Measurements from ENCODE around the gene APRT. TPM values are rescaled to one million over a fixed set of nuclear protein-coding genes. Genes with fewer than 3 reads are reported as not detected.

APRT gene
- polyA plus RNA-seq, 1 experiment = 66.8 TPM

DNA sequence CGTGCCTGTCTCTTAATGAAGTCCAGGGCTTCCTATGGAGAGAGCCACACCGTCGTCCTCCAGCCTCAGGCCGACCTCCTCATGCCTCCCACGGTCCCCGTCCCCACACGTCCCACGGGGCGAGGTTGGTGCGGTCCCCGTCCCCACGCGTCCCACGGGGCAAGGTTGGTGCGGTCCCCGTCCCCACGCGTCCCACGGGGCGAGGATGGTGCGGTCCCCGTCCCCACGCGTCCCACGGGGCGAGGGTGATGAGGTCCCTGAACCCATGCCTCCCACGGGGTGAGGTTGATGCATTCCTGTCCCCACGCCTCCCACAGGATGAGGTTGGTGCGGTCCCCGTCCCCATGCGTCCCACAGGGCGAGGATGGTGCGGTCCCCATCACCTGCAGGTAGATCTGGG, 24.1 kb upstream of the APRT start:
- TF ChIP-seq, protein P1, sequence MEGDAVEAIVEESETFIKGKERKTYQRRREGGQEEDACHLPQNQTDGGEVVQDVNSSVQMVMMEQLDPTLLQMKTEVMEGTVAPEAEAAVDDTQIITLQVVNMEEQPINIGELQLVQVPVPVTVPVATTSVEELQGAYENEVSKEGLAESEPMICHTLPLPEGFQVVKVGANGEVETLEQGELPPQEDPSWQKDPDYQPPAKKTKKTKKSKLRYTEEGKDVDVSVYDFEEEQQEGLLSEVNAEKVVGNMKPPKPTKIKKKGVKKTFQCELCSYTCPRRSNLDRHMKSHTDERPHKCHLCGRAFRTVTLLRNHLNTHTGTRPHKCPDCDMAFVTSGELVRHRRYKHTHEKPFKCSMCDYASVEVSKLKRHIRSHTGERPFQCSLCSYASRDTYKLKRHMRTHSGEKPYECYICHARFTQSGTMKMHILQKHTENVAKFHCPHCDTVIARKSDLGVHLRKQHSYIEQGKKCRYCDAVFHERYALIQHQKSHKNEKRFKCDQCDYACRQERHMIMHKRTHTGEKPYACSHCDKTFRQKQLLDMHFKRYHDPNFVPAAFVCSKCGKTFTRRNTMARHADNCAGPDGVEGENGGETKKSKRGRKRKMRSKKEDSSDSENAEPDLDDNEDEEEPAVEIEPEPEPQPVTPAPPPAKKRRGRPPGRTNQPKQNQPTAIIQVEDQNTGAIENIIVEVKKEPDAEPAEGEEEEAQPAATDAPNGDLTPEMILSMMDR (IDR thresholded peaks at IDR 0.05; ENCODE audit: low read depth, low read length) = no peak
- ChIA-PET CTCF (no interaction called here), POLR2A (no interaction called here)
- Histone ChIP-seq H3K9me3 (ENCODE audit: control insufficient read depth, insufficient read depth, low read length) (no peaks in the 10 kb centered on the region), H3K4me3 (ENCODE audit: low read depth, low read length) (no peak overlapping the region), H3K27me3 (ENCODE audit: control insufficient read depth, insufficient read depth, low read length) (no peaks in the 10 kb centered on the region), H3K27ac (ENCODE audit: low read depth, low read length) (no peak overlapping the region)
- no peak for DNase-seq (ENCODE audit: low read depth, low spot score)

DNA sequence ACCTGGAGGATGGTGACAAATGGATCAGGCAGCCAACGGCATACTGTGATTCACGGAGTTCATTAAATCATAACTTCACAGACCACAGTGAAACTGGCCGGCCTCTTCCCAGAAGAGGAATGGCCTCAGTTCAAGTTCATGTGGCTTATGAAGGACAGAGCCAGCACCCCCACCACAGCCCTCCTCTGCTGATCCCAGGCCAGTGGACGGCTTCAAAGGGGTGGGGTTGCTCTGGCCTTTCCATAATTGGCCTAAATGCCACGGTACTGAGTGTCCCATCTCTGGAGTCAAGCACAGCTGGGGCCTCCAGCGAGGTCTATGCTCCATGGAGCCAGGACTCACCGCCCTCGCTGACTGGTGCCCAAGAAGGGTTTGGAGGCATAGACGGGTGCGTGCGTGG, 23.7 kb upstream of the APRT start:
- TF ChIP-seq, protein P1 (IDR thresholded peaks at IDR 0.05; ENCODE audit: low read depth, low read length) = no peak
- Histone ChIP-seq H3K27ac (ENCODE audit: low read depth, low read length) (no peak overlapping the region), H3K27me3 (ENCODE audit: control insufficient read depth, insufficient read depth, low read length) (no peaks in the 10 kb centered on the region), H3K9me3 (ENCODE audit: control insufficient read depth, insufficient read depth, low read length) (no peaks in the 10 kb centered on the region), H3K4me3 (ENCODE audit: low read depth, low read length) (no peak overlapping the region)
- POLR2A ChIA-PET = no interaction called here
- DNase-seq (ENCODE audit: low read depth, low spot score) = no peak
- CTCF ChIA-PET = no interaction called here

DNA sequence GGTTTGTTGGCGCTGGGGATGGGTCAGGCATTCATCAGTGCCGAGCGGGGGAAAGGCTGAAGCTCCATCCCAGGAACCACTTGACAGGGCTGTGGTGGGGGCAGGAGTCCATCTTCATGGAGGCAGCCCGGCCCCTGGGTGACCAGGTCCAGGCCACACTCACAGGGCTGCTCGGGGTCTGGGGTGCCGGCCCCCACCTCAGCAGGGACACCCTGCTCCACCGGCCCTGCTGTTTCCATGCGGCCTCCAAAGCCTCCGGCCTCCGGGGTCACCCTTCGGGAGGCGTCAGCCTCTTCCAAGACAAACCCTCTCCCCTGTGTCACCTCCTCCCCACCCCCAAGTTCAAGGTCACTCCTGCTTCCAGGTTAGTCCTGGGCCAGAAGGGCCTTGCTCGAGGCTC, 22.9 kb upstream of the APRT start:
- DNase-seq (ENCODE audit: low read depth, low spot score) = no peak
- Histone ChIP-seq H3K27ac (ENCODE audit: low read depth, low read length) (no peak overlapping the region), H3K4me3 (ENCODE audit: low read depth, low read length) (no peak overlapping the region), H3K27me3 (ENCODE audit: control insufficient read depth, insufficient read depth, low read length) (no peaks in the 10 kb centered on the region), H3K9me3 (ENCODE audit: control insufficient read depth, insufficient read depth, low read length) (no peaks in the 10 kb centered on the region)
- CTCF ChIA-PET = no interaction called here
- POLR2A ChIA-PET = no interaction called here
- TF ChIP-seq, protein P1 (IDR thresholded peaks at IDR 0.05; ENCODE audit: low read depth, low read length) = no peak

DNA sequence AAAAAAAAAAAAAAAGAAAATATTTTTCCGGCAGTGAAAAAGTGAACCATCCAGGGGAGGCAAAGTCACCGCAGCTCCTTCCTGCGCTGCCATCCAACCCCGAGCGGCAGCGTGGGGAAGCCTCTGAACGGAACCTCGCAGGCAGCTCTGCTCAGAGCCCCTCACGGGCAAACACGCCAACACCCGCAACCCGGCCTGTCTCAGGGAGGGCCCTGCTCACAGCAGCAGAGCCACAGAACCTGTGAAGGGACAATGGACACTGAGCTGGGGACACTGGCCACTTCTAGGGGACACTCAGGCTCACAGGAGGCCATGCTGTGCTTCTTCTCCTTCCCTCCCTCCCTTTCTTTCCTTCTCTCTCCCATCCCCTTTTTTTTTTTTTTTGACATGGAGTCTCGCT, 21.4 kb upstream of the APRT start:
- no peak overlapping the region for H3K27ac ChIP-seq (ENCODE audit: low read depth, low read length)
- ChIA-PET POLR2A (interaction anchor here (0.6 kb wide), 1 partner anchor 46 kb away, joined by 4 read pairs; no protein-coding TSS in a partner anchor), CTCF (no interaction called here)
- no peak for DNase-seq (ENCODE audit: low read depth, low spot score)
- H3K4me3 ChIP-seq (ENCODE audit: low read depth, low read length) = no peak overlapping the region
- H3K27me3 ChIP-seq (ENCODE audit: control insufficient read depth, insufficient read depth, low read length) = no peaks in the 10 kb centered on the region
- no peaks in the 10 kb centered on the region for H3K9me3 ChIP-seq (ENCODE audit: control insufficient read depth, insufficient read depth, low read length)
- TF ChIP-seq, protein P1 (IDR thresholded peaks at IDR 0.05; ENCODE audit: low read depth, low read length) = no peak

DNA sequence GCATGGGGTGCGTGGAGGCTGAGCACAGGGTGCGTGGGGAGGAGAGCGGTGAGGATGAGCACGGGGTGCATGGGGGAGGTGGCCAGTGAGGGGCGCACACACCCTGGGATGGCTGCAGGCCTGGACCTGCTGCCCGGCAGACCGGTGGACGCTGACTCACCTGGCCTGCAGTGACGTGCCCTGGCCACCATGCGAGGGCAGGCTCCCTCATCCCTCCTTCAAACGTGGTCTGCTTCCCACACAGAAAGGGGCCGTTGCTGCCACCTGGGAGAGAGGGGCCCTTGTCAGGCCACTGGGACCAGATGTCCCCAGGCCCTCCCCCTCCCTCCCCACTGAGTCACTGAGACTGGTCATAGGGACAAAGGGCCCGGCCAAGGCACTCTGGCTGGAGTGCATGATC, 20.1 kb upstream of the APRT start:
- TF ChIP-seq, protein P1 (IDR thresholded peaks at IDR 0.05; ENCODE audit: low read depth, low read length) = no peak
- CTCF ChIA-PET = no interaction called here

More for the DNA sequence above, 20.1 kb upstream of the APRT start:
- Histone ChIP-seq H3K27me3 (ENCODE audit: control insufficient read depth, insufficient read depth, low read length) (no peaks in the 10 kb centered on the region), H3K9me3 (ENCODE audit: control insufficient read depth, insufficient read depth, low read length) (no peaks in the 10 kb centered on the region), H3K4me3 (ENCODE audit: low read depth, low read length) (no peak overlapping the region), H3K27ac (ENCODE audit: low read depth, low read length) (no peak overlapping the region)
- POLR2A ChIA-PET = no interaction called here
- DNase-seq (ENCODE audit: low read depth, low spot score) = no peak

All from AG04450 (cell line).